Pancreas (tissue), 10 donors: ENCODE data around the gene HSD3B1. TPM values are rescaled to one million over a fixed set of nuclear protein-coding genes. Genes with fewer than 3 reads are reported as not detected.
"Not testable (repeated sequence)": the region's sequence is repeated elsewhere in the genome, so short reads cannot be mapped to it uniquely, and the experiment has no call there.

Source experiments
- ATAC-seq, 4 donors: fragments of 200-7000 bp; cut with Tn5 transposase; one replicate each; pipeline versions ENCODE4 v1.8.0 to v1.9.1; 2020; ENCODE audit warnings: mild to moderate bottlenecking in 4 of 4, moderate library complexity in 4 of 4
- DNase-seq, 6 donors: peaks; one replicate each; pipeline ENCODE4 v3.0.0-alpha.2; 2020
- FAIRE-seq: peaks from 2 replicates; lab custom pipeline; 2012; peaks lifted over from hg19 to GRCh38; lab: Jason Lieb, UNC
- H3K27ac ChIP-seq, 4 donors: fragments of 200-600 bp; sonication (generic); 1 replicate in 3 of 4; 2 replicates in 1 of 4; pipeline versions ENCODE4 v1.5.0 to v1.8.0; 2020
- H3K27me3 ChIP-seq, 4 donors: fragments of 200-600 bp; one replicate each; pipeline ENCODE4 v1.8.0; 2021
- H3K36me3 ChIP-seq, 3 donors: fragments of 200-600 bp; sonication (generic) in 1 of 3; one replicate each; pipeline versions ENCODE4 v1.5.0 to v1.8.0; 2020 to 2021
- H3K4me1 ChIP-seq, 3 donors: fragments of 200-600 bp; one replicate each; pipeline ENCODE4 v1.8.0; 2021
- H3K4me3 ChIP-seq, 4 donors: fragments of 200-600 bp; sonication (generic) in 2 of 4; one replicate each; pipeline versions ENCODE4 v1.5.0 to v1.8.0; 2020 to 2021
- H3K9me3 ChIP-seq, 4 donors: fragments of 200-600 bp; one replicate each; pipeline ENCODE4 v1.8.0; 2021
- CTCF ChIP-seq, 4 donors: fragments of 200-600 bp; sonication (generic) in 3 of 4; IDR thresholded peaks; one replicate each; pipeline versions ENCODE4 v1.5.0 to v1.8.0; 2021; ENCODE audit warnings: antibody characterized with exemption in 4 of 4
- WGBS, 2 donors: extraction: QIAGEN DNeasy Blood & Tissue Kit; methylation state at CpG; one replicate each; pipeline ENCODE4 v1.1.7; 2013; 5-methylcytosine and 5-hydroxymethylcytosine counted together
- intact Hi-C, 3 donors: fragments of 100-400 bp; cut with DNase I; formaldehyde crosslinking; loops; one replicate each; pipeline versions ENCODE4 v1.11.1 to v1.14.2; 2022
- polyA plus RNA-seq, 2 donors: library from polyadenylated mRNA; stranded (reverse); fragments of 200-250 nt; gene quantifications; one replicate each; pipeline ENCODE4 v1.2.3, GENCODE V29; 2013
- total RNA-seq, 6 donors: library from RNA; stranded (reverse); fragmentation: NEBNext Ultra II Directional in 4 of 6; extraction: Animal tissue kit (Norgen Biotek cat#: 25700) in 4 of 6; gene quantifications; one replicate each; pipeline versions ENCODE4 v1.2.1 to v1.2.4, GENCODE V29; 2021 to 2023
- donor health status: healthy with polysubstance abuse.
- donor health status: DM: no; HTN: no; CAD: no; lungs with moderate emphysema.
- donor health status: DM: no; HTN: no; CAD: no.
- donor health status: control.
- donor health status: control.
- donor health status: Bipolar disorder and iron deficiency.
- donor health status: DM: yes; HTN: yes; CAD: no.
- donor health status: DM: no; HTN: no; CAD: no.
- donor health status: DM: no; HTN: no; CAD: no.
- donor health status: DM: yes; HTN: yes; CAD: no.

The HSD3B1 gene
- total and polyA plus RNA-seq, 8 donors: not detected

DNA sequence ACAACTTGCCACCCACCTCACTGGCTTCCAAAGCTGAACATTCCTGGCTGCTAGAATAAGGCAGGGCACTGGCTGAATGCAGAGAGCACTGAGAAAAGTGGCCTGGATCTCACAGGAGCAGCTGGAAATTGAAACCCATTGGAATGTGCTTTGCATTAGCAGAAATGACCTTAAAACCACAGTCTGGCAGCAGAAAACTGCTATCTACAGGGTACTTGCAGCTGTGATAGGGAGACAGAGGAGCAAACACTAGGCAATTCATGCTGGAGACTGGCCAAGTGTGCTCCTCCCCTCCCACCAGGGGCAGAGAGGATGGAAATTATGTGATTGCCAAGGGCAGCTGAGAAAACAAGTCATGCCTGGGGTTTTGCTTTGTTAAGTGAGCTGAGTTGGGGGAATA is 47.2 kb downstream of the HSD3B1 start:
- peak; percentile 73 to 80 (median 75) for ATAC-seq
- H3K27me3 ChIP-seq: no peaks in the 10 kb centered on the region

DNA sequence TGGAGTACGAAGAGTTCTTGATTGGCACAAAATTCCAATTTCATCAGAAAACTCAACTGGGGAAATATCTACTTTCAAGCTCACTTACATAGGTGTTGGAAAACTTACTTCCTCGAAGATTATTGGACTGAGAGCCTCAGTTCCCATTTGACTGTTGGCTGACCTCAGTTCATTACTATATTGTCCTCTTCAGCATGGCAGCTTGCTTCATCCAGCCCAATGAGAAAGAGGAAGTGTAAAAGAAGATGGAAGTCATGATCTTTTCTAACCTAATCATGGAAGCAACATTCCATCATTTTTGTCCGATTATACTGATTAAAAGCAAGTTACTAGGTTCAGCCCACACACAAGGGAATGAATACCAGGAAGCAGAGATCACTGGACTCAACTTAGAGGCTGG is 49.4 kb downstream of the HSD3B1 start:
- Histone ChIP-seq H3K36me3 (no peaks in the 10 kb centered on the region), H3K4me1 (peaks cover 21 to 29% (median 26%) of the 10 kb centered on the region in 3 donors), H3K27ac (no peak overlapping the region), H3K4me3 (no peak overlapping the region), H3K9me3 (no peaks in the 10 kb centered on the region), H3K27me3 (no peaks in the 10 kb centered on the region)
- ATAC-seq (no peak), FAIRE-seq (no peak), DNase-seq (no peak)
- 85 to 88% methylated on average over 3 of the region's 3 CpGs for WGBS, 2 donors
- TF ChIP-seq CTCF (IDR thresholded peaks at IDR 0.05): no peak
- intact Hi-C loops: no loop called here

More for the DNA sequence above, 47.2 kb downstream of the HSD3B1 start:
- peaks cover 21 to 33% (median 26%) of the 10 kb centered on the region in 3 donors for H3K4me1 ChIP-seq
- no peaks in the 10 kb centered on the region for H3K36me3 ChIP-seq
- no peak overlapping the region for H3K4me3 ChIP-seq
- DNase-seq (peak in 4 of 6 donors; percentile 65 to 81 (median 76)), FAIRE-seq (no peak)
- no peaks in the 10 kb centered on the region for H3K9me3 ChIP-seq
- intact Hi-C loops: no loop called here
- no peak for TF ChIP-seq CTCF (IDR thresholded peaks at IDR 0.05)
- peak overlapping the region; percentile 62 to 67 (median 64) for H3K27ac ChIP-seq

DNA sequence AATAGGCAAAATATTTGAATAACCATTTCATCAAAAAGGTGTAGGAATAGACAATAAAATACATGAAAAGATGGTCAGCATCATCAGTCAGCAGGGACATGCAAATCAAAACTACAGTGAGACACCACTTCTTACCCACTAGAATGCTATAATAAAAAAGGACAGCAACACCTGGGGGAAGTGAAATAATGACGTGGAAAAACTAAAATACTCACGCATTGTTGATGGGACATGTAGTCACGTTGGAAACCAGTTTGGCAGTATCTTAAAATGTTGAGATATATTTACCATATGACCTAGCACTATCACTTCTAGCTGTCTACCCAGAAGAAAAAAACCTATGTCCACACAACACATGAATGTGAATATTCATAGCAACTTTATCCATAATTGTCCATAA is 53.4 kb downstream of the HSD3B1 start:
- DNase-seq, FAIRE-seq, ATAC-seq, H3K27ac ChIP-seq, intact Hi-C loops, H3K36me3 ChIP-seq, H3K27me3 ChIP-seq, H3K9me3 ChIP-seq, H3K4me3 ChIP-seq, H3K4me1 ChIP-seq: not testable (repeated sequence)
- 86 to 89% methylated on average over 3 of the region's 3 CpGs for WGBS, 2 donors

DNA sequence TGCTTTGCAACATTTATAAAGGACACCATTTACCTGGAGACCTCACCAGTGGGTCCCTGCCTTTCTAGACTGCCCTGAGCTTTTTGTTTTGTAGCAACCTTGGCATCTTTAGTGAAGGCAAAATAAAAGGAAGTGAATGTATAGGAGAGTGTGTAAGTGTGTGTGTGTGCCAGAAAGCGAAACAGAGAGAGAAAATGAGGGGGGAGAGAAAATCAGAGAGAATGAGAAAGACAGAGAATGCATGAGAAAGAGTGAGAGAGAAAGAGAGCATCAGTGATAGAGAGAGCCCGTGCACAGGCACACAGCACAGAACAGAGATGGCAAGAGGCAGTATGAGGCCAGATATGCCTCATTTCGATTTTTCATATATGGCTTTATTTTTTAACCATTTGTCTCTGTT is 57.5 kb downstream of the HSD3B1 start:
- Histone ChIP-seq H3K27ac (no peak overlapping the region), H3K27me3 (no peaks in the 10 kb centered on the region), H3K9me3 (no peaks in the 10 kb centered on the region), H3K36me3 (no peaks in the 10 kb centered on the region), H3K4me1 (no peaks in the 10 kb centered on the region), H3K4me3 (no peak overlapping the region)
- intact Hi-C loops: no loop called here
- FAIRE-seq (no peak), ATAC-seq (no peak), DNase-seq (no peak)
- TF ChIP-seq CTCF (IDR thresholded peaks at IDR 0.05): no peak
- WGBS, 2 donors: 84 to 86% methylated on average over 3 of the region's 3 CpGs

Other genes starting within 250 kb of the HSD3B1 start
- not detected for gene HAO2, start 138.4 kb upstream of the HSD3B1 start, total RNA-seq
- not detected for gene HAO2, start 138.4 kb upstream of the HSD3B1 start, polyA plus RNA-seq
- 1 to 10 TPM in 1 of 6 donors, not detected in 5; 1.4 TPM for gene HSD3B2, start 92.1 kb upstream of the HSD3B1 start, total RNA-seq
- not detected for gene HSD3B2, start 92.1 kb upstream of the HSD3B1 start, polyA plus RNA-seq
- 1 to 10 TPM; 2.0 to 5.9 (median 3.3) TPM for gene ZNF697, start 141.1 kb downstream of the HSD3B1 start, total RNA-seq
- 1 to 10 TPM; 1.3 to 2.2 TPM for gene ZNF697, start 141.1 kb downstream of the HSD3B1 start, polyA plus RNA-seq
- 100 to 1,000 TPM in 1 of 6 donors, 10 to 100 TPM in 5; 62.0 to 357 (median 71.8) TPM for gene PHGDH, start 204.7 kb downstream of the HSD3B1 start, total RNA-seq
- gene PHGDH, start 204.7 kb downstream of the HSD3B1 start, polyA plus RNA-seq: 10 to 100 TPM; 28.2 to 46.2 TPM